GM12878 (cell line): ENCODE data around the gene UTS2R. TPM values are rescaled to one million over a fixed set of nuclear protein-coding genes. Genes with fewer than 3 reads are reported as not detected.

Source experiments
- ATAC-seq: fragments of 200-7000 bp; cut with Tn5 transposase; 3 replicates; pipeline ENCODE4 v1.9.1; 2020; ENCODE audit warnings: mild to moderate bottlenecking, moderate library complexity
- BruUV-seq: library from RNA; stranded (reverse); fragments of 400-500 nt; replicated peaks from 2 replicates; lab custom pipeline; 2021; lab: Mats Ljungman, UMichigan
- CTCF ChIA-PET: fragments of 300-600 bp; sonication (Branson Sonifier 250); formaldehyde crosslinking; extraction: SDS; loops from one replicate; lab custom pipeline; 2021; ENCODE audit warnings: inconsistent platforms; lab: Yijun Ruan, JAX
- POLR2A ChIA-PET: fragments of 350-600 bp; formaldehyde crosslinking; extraction: SDS; loops from one replicate; lab custom pipeline; 2021; ENCODE audit warnings: inconsistent platforms; lab: Charles Lee
- RAD21 ChIA-PET: fragments of 300-600 bp; sonication (Branson Sonifier 250); formaldehyde crosslinking; loops from one replicate; lab custom pipeline; 2023; ENCODE audit warnings: antibody characterized with exemption; ENCODE audit not compliant: unreplicated experiment; lab: Charles Lee
- SMC1A ChIA-PET: fragments of 300-600 bp; sonication (Branson Sonifier 250); formaldehyde crosslinking; loops from one replicate; lab custom pipeline; 2023; ENCODE audit not compliant: unreplicated experiment, uncharacterized antibody; lab: Charles Lee
- DNase-seq: peaks from one replicate; pipeline ENCODE4 v3.0.0-alpha.2; 2011; ENCODE audit warnings: low read depth, low spot score
- FAIRE-seq: peaks from 3 replicates; lab custom pipeline; 2011; peaks lifted over from hg19 to GRCh38; lab: Jason Lieb, UNC
- H2AFZ ChIP-seq: 2 replicates; pipeline ENCODE4 v1.6.0; 2011; ENCODE audit warnings: low read depth, low read length, control low read depth; ENCODE audit not compliant: control insufficient read depth
- H3K27ac ChIP-seq: 2 replicates; pipeline ENCODE4 v1.5.1; 2011; ENCODE audit warnings: control low read depth; ENCODE audit not compliant: control insufficient read depth, insufficient read depth
- H3K27me3 ChIP-seq, 2 experiments: replicated peaks in 1 of 2; 2 replicates each; pipeline versions ENCODE4 v1.6.0 to v1.6.1; 2011; ENCODE audit warnings: low read length in 1 of 2; ENCODE audit not compliant: control insufficient read depth in 2 of 2, insufficient read depth in 2 of 2
- H3K36me3 ChIP-seq, 2 experiments: 2 replicates each; pipeline ENCODE4 v1.5.1; 2011; ENCODE audit warnings: low read length in 1 of 2; ENCODE audit not compliant: control insufficient read depth in 2 of 2, insufficient read depth in 2 of 2
- H3K4me1 ChIP-seq: 2 replicates; pipeline ENCODE4 v1.6.1; 2011; ENCODE audit warnings: mild to moderate bottlenecking, low read length, moderate library complexity, mixed read lengths; ENCODE audit not compliant: control insufficient read depth, insufficient read depth
- H3K4me2 ChIP-seq: 2 replicates; pipeline ENCODE4 v1.6.0; 2011; ENCODE audit warnings: control low read depth; ENCODE audit not compliant: control insufficient read depth, insufficient read depth
- H3K4me3 ChIP-seq: fragments of 200-600 bp; sonication (generic); 2 replicates; pipeline ENCODE4 v1.5.1; 2016
- H3K79me2 ChIP-seq: 2 replicates; pipeline ENCODE4 v1.6.0; 2011; ENCODE audit warnings: low read length; ENCODE audit not compliant: control insufficient read depth, insufficient read depth
- H3K9ac ChIP-seq: 2 replicates; pipeline ENCODE4 v1.8.0; 2011; ENCODE audit warnings: low read length, control low read depth, mixed read lengths; ENCODE audit not compliant: control insufficient read depth, insufficient read depth
- H3K9me3 ChIP-seq: replicated peaks from 3 replicates; pipeline ENCODE4 v1.5.1; 2011; ENCODE audit warnings: mild to moderate bottlenecking, low read length; ENCODE audit not compliant: control insufficient read depth, insufficient read depth
- H4K20me1 ChIP-seq: 2 replicates; pipeline ENCODE4 v1.6.0; 2011; ENCODE audit not compliant: control insufficient read depth, insufficient read depth
- BACH1 ChIP-seq: fragments of 450-650 bp; IDR thresholded peaks from 2 replicates; pipeline ENCODE4 v1.6.1; 2017; ENCODE audit warnings: mild to moderate bottlenecking, borderline replicate concordance
- BCL11A ChIP-seq: IDR thresholded peaks from 2 replicates; pipeline ENCODE4 v1.6.1; 2011; ENCODE audit warnings: low read depth, low read length
- EZH2 ChIP-seq: IDR thresholded peaks from 2 replicates; pipeline ENCODE4 v1.6.1; 2012; ENCODE audit warnings: low read depth, mild to moderate bottlenecking, control low read depth, inconsistent platforms, low read length, borderline replicate concordance; ENCODE audit not compliant: control insufficient read depth
- FOXM1 ChIP-seq: IDR thresholded peaks from 2 replicates; pipeline ENCODE4 v1.6.1; 2012; ENCODE audit warnings: low read depth, mild to moderate bottlenecking, inconsistent platforms, low read length, moderate library complexity
- IRF4 ChIP-seq: IDR thresholded peaks from 2 replicates; pipeline ENCODE4 v1.6.1; 2011; ENCODE audit warnings: low read depth, low read length
- KDM1A ChIP-seq: fragments of 200-600 bp; sonication (generic); IDR thresholded peaks from 2 replicates; pipeline ENCODE4 v1.6.1; 2016; ENCODE audit warnings: borderline replicate concordance
- NFIC ChIP-seq: IDR thresholded peaks from 2 replicates; pipeline ENCODE4 v1.6.1; 2012; ENCODE audit warnings: low read depth, mild to moderate bottlenecking, inconsistent platforms, low read length, moderate library complexity
- SMARCA5 ChIP-seq: fragments of 450-650 bp; IDR thresholded peaks from 2 replicates; pipeline ENCODE4 v1.6.1; 2017; ENCODE audit warnings: mild to moderate bottlenecking
- STAT3 ChIP-seq: IDR thresholded peaks from 2 replicates; pipeline ENCODE4 v1.6.1; 2011; ENCODE audit warnings: low read depth, low read length, improper control_type of control experiment
- ZNF207 ChIP-seq: fragments of 450-650 bp; IDR thresholded peaks from 2 replicates; pipeline ENCODE4 v1.6.1; 2014; ENCODE audit warnings: antibody characterized with exemption, mild to moderate bottlenecking, borderline replicate concordance
- whole genome bisulfite sequencing: methylation state at CpG from one replicate; pipeline ENCODE4 v1.1.6; 2016; ENCODE audit warnings: low lambda C conversion rate; ENCODE audit not compliant: insufficient replicate concordance, insufficient coverage; ENCODE audit errors: missing lambda C conversion rate; 5-methylcytosine and 5-hydroxymethylcytosine counted together
- in situ Hi-C: fragments of 300-500 bp; cut with MboI; formaldehyde crosslinking; loops from 9 replicates; pipeline ENCODE4 v1.14.3; 2018; ENCODE audit warnings: mixed read lengths
- intact Hi-C: fragments of 100-400 bp; cut with micrococcal nuclease; formaldehyde crosslinking; loops from one replicate; pipeline ENCODE4 v1.14.2; 2022; ENCODE audit not compliant: unreplicated experiment
- polyA plus RNA-seq, 11 experiments: library from polyadenylated mRNA; depleted of rRNA in 4 of 11; unstranded in 6 of 11; stranded (reverse) in 5 of 11; fragments of >200 nt; fragmentation: Nextera tagmentation in 4 of 11; fragmentation: Illumina TruSeq in 1 of 11; extraction: Ambion mirVana in 4 of 11; extraction: Trizol in 1 of 11; gene quantifications; 1 replicate in 1 of 11; 2 replicates in 10 of 11; pipeline versions ENCODE4 v1.2.1 to v1.2.3, GENCODE V29; 2011 to 2016; ENCODE audit warnings: inconsistent platforms in 2 of 11, missing spikeins in 2 of 11, low read depth in 1 of 11
- total RNA-seq, 4 experiments: library from RNA; depleted of rRNA in 3 of 4; stranded (reverse); fragments of >200 nt in 3 of 4; fragmentation: Illumina TruSeq in 1 of 4; extraction: Trizol in 1 of 4; gene quantifications; 2 replicates each; pipeline versions ENCODE4 v1.2.1 to v1.2.3, GENCODE V29; 2013 to 2021

Gene UTS2R
- total and polyA plus RNA-seq, 10 of the 15 experiments (the other 5 are each of a cell fraction or from before 2014, with no cell fraction given) = 0.04 to 0.36 (median 0.11) TPM; not detected in 6

DNA sequence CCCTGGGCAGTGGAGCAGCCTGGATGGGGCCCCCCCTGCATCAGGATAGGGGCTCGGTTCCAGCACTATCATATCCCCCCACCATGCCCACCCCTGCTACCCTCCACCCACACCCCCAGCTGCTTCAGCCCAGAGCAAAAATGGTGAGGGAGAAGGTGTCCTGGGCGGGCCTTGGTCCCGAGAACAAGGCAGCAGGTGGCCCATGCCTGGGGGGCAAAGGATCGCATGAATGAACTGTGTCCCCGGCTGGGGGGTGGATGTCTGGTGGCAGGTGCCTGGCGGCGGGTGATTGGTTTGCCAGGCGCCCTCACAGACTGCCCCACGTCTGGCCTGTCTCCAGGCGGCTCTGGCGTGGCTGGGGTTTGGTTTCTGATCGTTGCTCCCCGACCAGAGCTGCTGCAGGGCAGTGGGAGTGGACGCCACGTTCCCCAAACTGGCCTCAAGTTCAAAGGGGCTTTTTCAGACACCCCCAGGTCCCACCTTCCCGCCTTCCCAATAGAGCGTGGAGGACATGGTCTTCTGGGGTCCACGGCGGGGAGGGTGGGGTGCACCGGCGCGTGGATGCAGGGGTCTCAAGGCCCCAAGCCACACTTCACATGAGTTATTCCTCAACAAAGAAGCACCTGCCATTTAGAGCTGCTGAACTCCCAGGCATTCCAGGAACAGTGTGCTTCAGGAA, 12.6 kb downstream of the UTS2R start:
- H3K36me3 ChIP-seq = no peaks in the 10 kb centered on the region
- no peak for FAIRE-seq
- in situ Hi-C loops (no loop called here), intact Hi-C loops (no loop called here)
- ChIA-PET CTCF (no interaction called here), POLR2A (interaction anchor here (0.6 kb wide), 1 partner anchor 21 kb away, joined by 3 read pairs; no protein-coding TSS in a partner anchor), RAD21 (no interaction called here), SMC1A (no interaction called here)
- 29% methylated on average over 21 of the region's 22 CpGs for WGBS
- H3K9ac ChIP-seq = no peak overlapping the region
- H2AFZ ChIP-seq = no peak overlapping the region
- no peak overlapping the region for H3K27ac ChIP-seq
- no peaks in the 10 kb centered on the region for H3K9me3 ChIP-seq
- H3K79me2 ChIP-seq = no peaks in the 10 kb centered on the region
- no peak for DNase-seq
- H3K4me1 ChIP-seq = no peaks in the 10 kb centered on the region
- no peak for ATAC-seq
- TF ChIP-seq NFIC = no peak
- TF ChIP-seq ZNF207 = no peak
- TF ChIP-seq STAT3 = no peak
- no peak for TF ChIP-seq FOXM1
- no peak for TF ChIP-seq EZH2
- TF ChIP-seq KDM1A = no peak
- TF ChIP-seq SMARCA5 = no peak
- TF ChIP-seq BCL11A = no peak
- TF ChIP-seq BACH1 = no peak
- TF ChIP-seq IRF4 = no peak
- BruUV-seq = no TSS peak
- H3K27me3 ChIP-seq = no peaks in the 10 kb centered on the region
- no peak overlapping the region for H3K4me3 ChIP-seq
- H4K20me1 ChIP-seq = no peaks in the 10 kb centered on the region
- H3K4me2 ChIP-seq = no peak overlapping the region
